ENCODE data around the gene NFE2L3. TPM values are rescaled to one million over a fixed set of nuclear protein-coding genes. Genes with fewer than 3 reads are reported as not detected.

Gene NFE2L3
- total and polyA plus RNA-seq, 9 of the 15 experiments (the other 6 are each of a cell fraction or from before 2014, with no cell fraction given): 2.9 to 16.9 (median 12.4) TPM

GRCh38 chr7:26201247-26202018 is 49.4 kb downstream of the NFE2L3 start, which contains the start of gene CBX3 (continued):
- TF ChIP-seq CHD1 (IDR thresholded peaks at IDR 0.05; ENCODE audit: low read length) (peak; percentile 49), NR2F6 (CRISPR knock-in tag; IDR thresholded peaks at IDR 0.05) (no peak), NFATC3 (IDR thresholded peaks at IDR 0.05) (peak; percentile 50; the same call in 1 of the 2 replicates), MXD1 (CRISPR knock-in tag; IDR thresholded peaks at IDR 0.05; ENCODE audit: borderline replicate concordance, poor library complexity, severe bottlenecking) (no peak), CC2D1A (IDR thresholded peaks at IDR 0.05) (no peak), SPI1 (IDR thresholded peaks at IDR 0.05; ENCODE audit: borderline replicate concordance, low read depth, low read length) (peak; percentile 79), ZBTB26 (CRISPR knock-in tag; IDR thresholded peaks at IDR 0.05) (0 out of 2 replicates have a peak, but pooled peaks have one; percentile 62), RUNX1 (IDR thresholded peaks at IDR 0.05; ENCODE audit: low read depth) (0 out of 2 replicates have a peak, but pooled peaks have one; percentile 52), HDAC8 (tag; IDR thresholded peaks at IDR 0.05) (no peak), L3MBTL2 (IDR thresholded peaks at IDR 0.05) (peak; percentile 51), IRF1 (CRISPR knock-in tag; IDR thresholded peaks at IDR 0.05; ENCODE audit: borderline replicate concordance) (no peak), TAF1 (IDR thresholded peaks at IDR 0.05; ENCODE audit: control insufficient read depth, extremely low read depth, insufficient read depth, low read length, severe bottlenecking) (peak; percentile 95), ZNF232 (CRISPR knock-in tag; IDR thresholded peaks at IDR 0.05) (no peak), BRCA1 (IDR thresholded peaks at IDR 0.05) (no peak), BRCA1 (CRISPR knock-in tag; IDR thresholded peaks at IDR 0.05) (no peak), TCF7L2 (IDR thresholded peaks at IDR 0.05; ENCODE audit: low read depth, low read length) (no peak), SMARCA4 (IDR thresholded peaks at IDR 0.05) (no peak; the same call in 1 of the 2 replicates), POLR2AphosphoS5 (IDR thresholded peaks at IDR 0.05; ENCODE audit: control insufficient read depth, insufficient read depth, low read depth, low read length) (peak; percentile 88), RFX5 (IDR thresholded peaks at IDR 0.05; ENCODE audit: low read depth, low read length) (no peak), PURB (CRISPR knock-in tag; IDR thresholded peaks at IDR 0.05; ENCODE audit: low read depth) (no peak), FUS (optimal IDR thresholded peaks at IDR 0.05; ENCODE audit: low read depth, low read length) (no peak), TFE3 (CRISPR knock-in tag; IDR thresholded peaks at IDR 0.05) (no peak), CBX5 (IDR thresholded peaks at IDR 0.05; ENCODE audit: borderline replicate concordance, low read depth) (no peak), CBX1 (IDR thresholded peaks at IDR 0.05; ENCODE audit: low read depth) (peak; percentile 74), HIVEP1 (CRISPR knock-in tag; IDR thresholded peaks at IDR 0.05) (0 out of 2 replicates have a peak, but pooled peaks have one; percentile 25), DMBX1 (CRISPR knock-in tag; IDR thresholded peaks at IDR 0.05; ENCODE audit: borderline replicate concordance) (no peak), TEAD2 (tag; IDR thresholded peaks at IDR 0.05) (no peak)
